Stimulated activated CD4-positive, alpha-beta T cell treated with anti-CD3 and anti-CD28 coated beads, TNF-alpha, amount 100 ng/mL, for 4 hours (primary cell): ENCODE measurements around the gene LYZL4.

Experiments used
- DNase-seq, 3 experiments: peaks; one replicate each; pipeline ENCODE4 v3.0.0-alpha.2; 2020; ENCODE audit warnings: low read depth in 3 of 3

The LYZL4 gene

GRCh38 chr3:42375121-42375800, 35.1 kb downstream of the LYZL4 start:
- DNase-seq: no peak

- no peak for DNase-seq
Measured at GRCh38 chr3:42371776-42372175, 38.6 kb downstream of the LYZL4 start.

GRCh38 chr3:42369832-42370231, 40.6 kb downstream of the LYZL4 start:
- no peak for DNase-seq

- DNase-seq: no peak
Measured at GRCh38 chr3:42369304-42369703, 41.1 kb downstream of the LYZL4 start.

GRCh38 chr3:42368861-42369260, 41.5 kb downstream of the LYZL4 start:
- DNase-seq: no peak

- no peak for DNase-seq
Measured at GRCh38 chr3:42367903-42368302, 42.5 kb downstream of the LYZL4 start.

- DNase-seq: no peak
Measured at GRCh38 chr3:42366550-42366949, 43.9 kb downstream of the LYZL4 start.

- no peak for DNase-seq
Measured at GRCh38 chr3:42357335-42357734, 53.1 kb downstream of the LYZL4 start.

- no peak for DNase-seq
Measured at GRCh38 chr3:42355612-42356011, 54.8 kb downstream of the LYZL4 start.

- DNase-seq: no peak
Measured at GRCh38 chr3:42353631-42354030, 56.8 kb downstream of the LYZL4 start.

- no peak for DNase-seq
Measured at GRCh38 chr3:42351207-42351606, 59.2 kb downstream of the LYZL4 start.

GRCh38 chr3:42349765-42350594, 60.4 kb downstream of the LYZL4 start:
- DNase-seq: no peak

GRCh38 chr3:42347928-42348327, 62.5 kb downstream of the LYZL4 start:
- no peak for DNase-seq
